ENCODE results near the gene RNF31. TPM values are rescaled to one million over a fixed set of nuclear protein-coding genes. Genes with fewer than 3 reads are reported as not detected.

RNF31 gene
- total and polyA plus RNA-seq, 7 donors = 43.3 to 81.5 (median 55.7) TPM

DNA sequence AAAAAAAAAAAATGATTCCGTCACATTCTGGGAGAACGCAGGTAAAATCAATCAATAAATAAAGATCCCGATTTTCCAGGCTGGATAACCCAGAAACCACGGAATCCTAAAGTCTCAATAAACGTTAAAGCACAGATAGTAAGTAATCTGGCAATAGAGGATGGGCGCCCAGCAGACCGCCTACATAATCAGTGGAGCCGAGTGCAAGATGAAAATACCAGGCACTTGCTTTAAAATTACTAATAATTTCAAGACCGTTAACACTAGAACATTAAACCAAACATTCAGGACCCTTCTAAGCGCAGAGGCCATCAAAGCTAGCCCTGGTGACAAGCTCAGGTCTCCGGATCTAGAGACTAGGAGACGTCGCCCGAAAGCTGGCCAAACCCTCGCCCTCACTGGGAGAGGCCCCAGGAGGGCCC lies 33.9 kb upstream of the RNF31 start:
- DNase-seq = no peak

GRCh38 chr14:24113801-24114531 lies 33.3 kb upstream of the RNF31 start:
- Histone ChIP-seq H3K9me3 (no peaks in the 10 kb centered on the region), H3K36me3 (ENCODE audit: insufficient read depth in 1 of 2, low read depth in 1 of 2) (peaks cover 0 to 26% of the 10 kb centered on the region in 2 donors), H3K4me1 (peaks cover 18% of the 10 kb centered on the region), H3K4me3 (peak overlapping the region; percentile 80), H3K27ac (peak overlapping the region; percentile 100), H3K27me3 (ENCODE audit: insufficient read depth in 3 of 3, low read length in 2 of 3) (no peaks in the 10 kb centered on the region)
- TF ChIP-seq, protein P1, sequence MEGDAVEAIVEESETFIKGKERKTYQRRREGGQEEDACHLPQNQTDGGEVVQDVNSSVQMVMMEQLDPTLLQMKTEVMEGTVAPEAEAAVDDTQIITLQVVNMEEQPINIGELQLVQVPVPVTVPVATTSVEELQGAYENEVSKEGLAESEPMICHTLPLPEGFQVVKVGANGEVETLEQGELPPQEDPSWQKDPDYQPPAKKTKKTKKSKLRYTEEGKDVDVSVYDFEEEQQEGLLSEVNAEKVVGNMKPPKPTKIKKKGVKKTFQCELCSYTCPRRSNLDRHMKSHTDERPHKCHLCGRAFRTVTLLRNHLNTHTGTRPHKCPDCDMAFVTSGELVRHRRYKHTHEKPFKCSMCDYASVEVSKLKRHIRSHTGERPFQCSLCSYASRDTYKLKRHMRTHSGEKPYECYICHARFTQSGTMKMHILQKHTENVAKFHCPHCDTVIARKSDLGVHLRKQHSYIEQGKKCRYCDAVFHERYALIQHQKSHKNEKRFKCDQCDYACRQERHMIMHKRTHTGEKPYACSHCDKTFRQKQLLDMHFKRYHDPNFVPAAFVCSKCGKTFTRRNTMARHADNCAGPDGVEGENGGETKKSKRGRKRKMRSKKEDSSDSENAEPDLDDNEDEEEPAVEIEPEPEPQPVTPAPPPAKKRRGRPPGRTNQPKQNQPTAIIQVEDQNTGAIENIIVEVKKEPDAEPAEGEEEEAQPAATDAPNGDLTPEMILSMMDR (IDR thresholded peaks at IDR 0.05) = no peak
- WGBS, 3 donors = 0% methylated on average over 42 of the region's 42 CpGs
- ATAC-seq = peak; percentile 62 to 74 (median 69)
- DNase-seq = peak; percentile 91 to 93
- intact Hi-C loops (cut with DNase I) = loop anchor here (5.0 kb wide), 1 partner anchor 33 kb away; the partner anchor contains the start of genes PSME2 (in 2 of the 2) and RNF31 (in 2 of the 2)

More for the DNA sequence above, 33.9 kb upstream of the RNF31 start:
- Histone ChIP-seq H3K9me3 (no peaks in the 10 kb centered on the region), H3K27me3 (ENCODE audit: insufficient read depth in 3 of 3, low read length in 2 of 3) (no peaks in the 10 kb centered on the region), H3K4me3 (peak overlapping the region; percentile 80), H3K27ac (peak overlapping the region; percentile 100), H3K36me3 (ENCODE audit: insufficient read depth in 1 of 2, low read depth in 1 of 2) (peaks cover 0 to 20% of the 10 kb centered on the region in 2 donors), H3K4me1 (peaks cover 24% of the 10 kb centered on the region)
- TF ChIP-seq, protein P1 (IDR thresholded peaks at IDR 0.05) = no peak
- peak in 2 of 4 donors; percentile 1 to 4 for ATAC-seq
- intact Hi-C loops (cut with DNase I) = loop anchor here (5.0 kb wide), 1 partner anchor 34 kb away; the partner anchor contains the start of genes PSME2 (in 2 of the 2) and RNF31 (in 2 of the 2)
- 18 to 19% (median 19%) methylated on average over 15 of the region's 15 CpGs for WGBS, 3 donors

- Histone ChIP-seq H3K4me1 (peaks cover 15% of the 10 kb centered on the region), H3K4me3 (peak within 1 kb of the TSS; percentile 80), H3K27ac (peak within 1 kb of the TSS; percentile 100), H3K27me3 (ENCODE audit: insufficient read depth in 3 of 3, low read length in 2 of 3) (no peaks in the 10 kb centered on the region), H3K36me3 (ENCODE audit: insufficient read depth in 1 of 2, low read depth in 1 of 2) (peaks cover 0 to 34% of the 10 kb centered on the region in 2 donors), H3K9me3 (no peaks in the 10 kb centered on the region)
- ATAC-seq (peak; percentile 91 to 93 (median 92)), DNase-seq (peak; percentile 98 to 99)
- intact Hi-C loops (cut with DNase I) = loop anchor here (5.0 kb wide), 1 partner anchor 33 kb away; the partner anchor contains the start of genes PSME2 (in 2 of the 2) and RNF31 (in 2 of the 2)
- 0% methylated on average over 62 to 65 of the region's 65 CpGs for WGBS, 3 donors
- TF ChIP-seq, protein P1 (IDR thresholded peaks at IDR 0.05) = no peak
Observed at GRCh38 chr14:24114532-24115421, 32.5 kb upstream of the RNF31 start, which contains the start of the genes DCAF11 and NRL. DCAF11 (plus strand) TSS chr14:24114777; CDS start chr14:24115595, 818 bp downstream. NRL (minus strand) TSS chr14:24114949; CDS start chr14:24082848, 32,101 bp downstream.

GRCh38 chr14:24115422-24116127 lies 31.7 kb upstream of the RNF31 start:
- peak overlapping the region; percentile 80 for H3K4me3 ChIP-seq
- 2 to 6% (median 3%) methylated on average over 14 of the region's 14 CpGs for WGBS, 3 donors
- H3K9me3 ChIP-seq = no peaks in the 10 kb centered on the region
- peaks cover 15% of the 10 kb centered on the region for H3K4me1 ChIP-seq
- peaks cover 0 to 42% of the 10 kb centered on the region in 2 donors for H3K36me3 ChIP-seq (ENCODE audit: insufficient read depth in 1 of 2, low read depth in 1 of 2)
- H3K27me3 ChIP-seq (ENCODE audit: insufficient read depth in 3 of 3, low read length in 2 of 3) = no peaks in the 10 kb centered on the region
- TF ChIP-seq, protein P1 (IDR thresholded peaks at IDR 0.05) = no peak
- ATAC-seq (no peak), DNase-seq (no peak)
- intact Hi-C loops (cut with DNase I) = no loop called here
- H3K27ac ChIP-seq = peak overlapping the region; percentile 100
